OCI-LY3 (cell line): Measurements from ENCODE around the gene ROBO2.

ENCODE experiments used
- H2AFZ ChIP-seq: fragments of 200-600, 300-600 bp; shearing (Covaris generic); 2 replicates; pipeline ENCODE4 v1.6.0; 2014; ENCODE audit warnings: antibody characterized with exemption, low read depth, low read length
- H3K27ac ChIP-seq: fragments of 200-600, 300-600 bp; sonication (generic); 2 replicates; pipeline ENCODE4 v1.5.1; 2014; ENCODE audit warnings: mild to moderate bottlenecking, low read length, moderate library complexity, mixed read lengths
- H3K27me3 ChIP-seq: fragments of 200-600, 300-600 bp; sonication (generic); 2 replicates; pipeline ENCODE4 v1.6.1; 2014; ENCODE audit warnings: low read depth, low read length, mixed read lengths
- H3K36me3 ChIP-seq: fragments of 200-600, 300-600 bp; sonication (generic); replicated peaks from 2 replicates; pipeline ENCODE3; 2014; ENCODE audit warnings: low read depth, low read length, mixed read lengths
- H3K4me1 ChIP-seq: fragments of 300-600, 200-600 bp; sonication (generic); 2 replicates; pipeline ENCODE4 v1.6.1; 2014; ENCODE audit warnings: low read length, mixed read lengths
- H3K4me2 ChIP-seq: fragments of 200-600, 300-600 bp; sonication (generic); 2 replicates; pipeline ENCODE4 v1.6.1; 2014; ENCODE audit warnings: low read length, mixed read lengths
- H3K4me3 ChIP-seq: fragments of 300-600, 200-600 bp; sonication (generic); 2 replicates; pipeline ENCODE4 v1.5.1; 2014; ENCODE audit warnings: antibody characterized with exemption, mild to moderate bottlenecking, low read length, moderate library complexity
- H3K79me2 ChIP-seq: fragments of 300-600, 200-600 bp; shearing (Covaris generic); 2 replicates; pipeline ENCODE4 v1.6.1; 2014; ENCODE audit warnings: mild to moderate bottlenecking, low read length, mixed read lengths
- H3K9ac ChIP-seq: fragments of 300-600, 200-600 bp; shearing (Covaris generic); 2 replicates; pipeline ENCODE4 v1.6.0; 2014; ENCODE audit warnings: mild to moderate bottlenecking, low read length, moderate library complexity
- H3K9me3 ChIP-seq: fragments of 200-600, 300-600 bp; shearing (Covaris generic); 2 replicates; pipeline ENCODE4 v1.6.1; 2014; ENCODE audit warnings: low read length, mixed read lengths; ENCODE audit not compliant: insufficient read depth
- H4K20me1 ChIP-seq: fragments of 200-600, 300-600 bp; sonication (generic); 2 replicates; pipeline ENCODE4 v1.6.1; 2016; ENCODE audit warnings: low read length, mixed read lengths; ENCODE audit not compliant: insufficient read depth
- CTCF ChIP-seq: fragments of 200-600, 300-600 bp; sonication (generic); IDR thresholded peaks from 2 replicates; pipeline ENCODE4 v1.5.1; 2014; ENCODE audit warnings: antibody characterized with exemption, low read length, low read depth
- EZH2phosphoT487 ChIP-seq: fragments of 200-600 bp; shearing (Covaris generic); IDR thresholded peaks from 2 replicates; pipeline ENCODE4 v1.6.1; 2018; ENCODE audit warnings: antibody characterized with exemption, mixed run types, low read depth

The ROBO2 gene

GRCh38 chr3:77660718-77661117 lies 620.8 kb downstream of the ROBO2 start:
- no peak overlapping the region for H2AFZ ChIP-seq
- H3K9ac ChIP-seq = no peak overlapping the region
- no peaks in the 10 kb centered on the region for H3K27me3 ChIP-seq
- H3K4me2 ChIP-seq = no peak overlapping the region
- no peak overlapping the region for H3K4me3 ChIP-seq
- no peaks in the 10 kb centered on the region for H4K20me1 ChIP-seq
- H3K79me2 ChIP-seq = no peaks in the 10 kb centered on the region
- no peaks in the 10 kb centered on the region for H3K4me1 ChIP-seq
- no peak overlapping the region for H3K27ac ChIP-seq
- H3K36me3 ChIP-seq = no peaks in the 10 kb centered on the region
- TF ChIP-seq CTCF (no peak), EZH2phosphoT487 (no peak)
- H3K9me3 ChIP-seq = peaks cover 4% of the 10 kb centered on the region; the same call in 1 of the 2 replicates

GRCh38 chr3:77667901-77668300 lies 628.0 kb downstream of the ROBO2 start:
- Histone ChIP-seq H3K9me3 (no peaks in the 10 kb centered on the region), H2AFZ (no peak overlapping the region), H3K27me3 (no peaks in the 10 kb centered on the region), H3K9ac (no peak overlapping the region), H3K36me3 (no peaks in the 10 kb centered on the region), H3K4me1 (no peaks in the 10 kb centered on the region), H3K79me2 (no peaks in the 10 kb centered on the region), H4K20me1 (no peaks in the 10 kb centered on the region), H3K27ac (no peak overlapping the region), H3K4me2 (no peak overlapping the region), H3K4me3 (no peak overlapping the region)
- TF ChIP-seq CTCF = no peak
- no peak for TF ChIP-seq EZH2phosphoT487

GRCh38 chr3:77668376-77668775 lies 628.5 kb downstream of the ROBO2 start:
- Histone ChIP-seq H4K20me1 (no peaks in the 10 kb centered on the region), H3K4me3 (no peak overlapping the region), H3K27ac (no peak overlapping the region), H3K27me3 (no peaks in the 10 kb centered on the region), H2AFZ (no peak overlapping the region), H3K4me2 (no peak overlapping the region), H3K4me1 (no peaks in the 10 kb centered on the region), H3K36me3 (no peaks in the 10 kb centered on the region), H3K79me2 (no peaks in the 10 kb centered on the region), H3K9ac (no peak overlapping the region), H3K9me3 (no peaks in the 10 kb centered on the region)
- TF ChIP-seq EZH2phosphoT487 (no peak), CTCF (no peak)

GRCh38 chr3:77672016-77672415 lies 632.1 kb downstream of the ROBO2 start:
- Histone ChIP-seq H3K27me3 (no peaks in the 10 kb centered on the region), H2AFZ (no peak overlapping the region), H3K79me2 (no peaks in the 10 kb centered on the region), H4K20me1 (no peaks in the 10 kb centered on the region), H3K9me3 (no peaks in the 10 kb centered on the region), H3K4me3 (no peak overlapping the region), H3K4me1 (no peaks in the 10 kb centered on the region), H3K36me3 (no peaks in the 10 kb centered on the region), H3K4me2 (no peak overlapping the region), H3K9ac (no peak overlapping the region), H3K27ac (no peak overlapping the region)
- TF ChIP-seq EZH2phosphoT487 (no peak), CTCF (no peak)
